ENCODE measurements around the gene APCDD1. TPM values are rescaled to one million over a fixed set of nuclear protein-coding genes. Genes with fewer than 3 reads are reported as not detected.
"Not testable (repeated sequence)": the region's sequence is repeated elsewhere in the genome, so short reads cannot be mapped to it uniquely, and the experiment has no call there.

Gene APCDD1
- total RNA-seq, 2 experiments from 2014 or later = not detected

- H3K27ac Mint-ChIP-seq = no peak overlapping the region
- no peaks in the 10 kb centered on the region for H3K27me3 Mint-ChIP-seq (ENCODE audit: low read depth)
- peaks cover 9% of the 10 kb centered on the region for H3K4me1 Mint-ChIP-seq (ENCODE audit: low read depth)
- DNase-seq = no peak
- no peaks in the 10 kb centered on the region for H3K36me3 Mint-ChIP-seq (ENCODE audit: low read depth)
- CTCF ChIA-PET = no interaction called here
- no peaks in the 10 kb centered on the region for H3K9me3 Mint-ChIP-seq
- intact Hi-C loops (cut with micrococcal nuclease) = no loop called here
- H3K4me3 Mint-ChIP-seq = no peak overlapping the region
These were observed 33.6 kb downstream of the APCDD1 start for GRCh38 chr18:10488017-10488416.

GRCh38 chr18:10490401-10491165 lies 36.1 kb downstream of the APCDD1 start:
- CTCF ChIA-PET = interaction anchor here (0.5 to 1.7 kb wide), 5 partner anchors 9 to 400 kb away, joined by 3 to 7 read pairs (median 6); no protein-coding TSS in a partner anchor
- Mint-ChIP-seq H3K27ac (no peak overlapping the region), H3K4me1 (ENCODE audit: low read depth) (peaks cover 9% of the 10 kb centered on the region), H3K4me3 (no peak overlapping the region), H3K36me3 (ENCODE audit: low read depth) (no peaks in the 10 kb centered on the region), H3K9me3 (no peaks in the 10 kb centered on the region), H3K27me3 (ENCODE audit: low read depth) (no peaks in the 10 kb centered on the region)
- intact Hi-C loops (cut with micrococcal nuclease) = loop anchor here (2.0 kb wide), 1 partner anchor 30 kb away; no protein-coding TSS in a partner anchor
- DNase-seq = peak; percentile 85

- peaks cover 5% of the 10 kb centered on the region for H3K27me3 Mint-ChIP-seq (ENCODE audit: low read depth)
- intact Hi-C loops (cut with micrococcal nuclease) = no loop called here
- no peak overlapping the region for H3K4me3 Mint-ChIP-seq
- peaks cover 2% of the 10 kb centered on the region for H3K9me3 Mint-ChIP-seq
- H3K36me3 Mint-ChIP-seq (ENCODE audit: low read depth) = no peaks in the 10 kb centered on the region
- H3K27ac Mint-ChIP-seq = no peak overlapping the region
- H3K4me1 Mint-ChIP-seq (ENCODE audit: low read depth) = peaks cover 8% of the 10 kb centered on the region
- no peak for DNase-seq
- CTCF ChIA-PET = no interaction called here
These were observed 41.5 kb downstream of the APCDD1 start for GRCh38 chr18:10495936-10496335.

GRCh38 chr18:10497206-10497749 lies 42.8 kb downstream of the APCDD1 start:
- intact Hi-C loops (cut with micrococcal nuclease) = no loop called here
- DNase-seq = no peak
- H3K27ac Mint-ChIP-seq = no peak overlapping the region
- no peak overlapping the region for H3K4me3 Mint-ChIP-seq
- H3K9me3 Mint-ChIP-seq = peaks cover 2% of the 10 kb centered on the region
- H3K36me3 Mint-ChIP-seq (ENCODE audit: low read depth) = no peaks in the 10 kb centered on the region
- CTCF ChIA-PET = interaction anchor here (1.1 kb wide), 1 partner anchor 12 kb away, joined by 3 read pairs; no protein-coding TSS in a partner anchor
- peaks cover 12% of the 10 kb centered on the region for H3K27me3 Mint-ChIP-seq (ENCODE audit: low read depth)
- H3K4me1 Mint-ChIP-seq (ENCODE audit: low read depth) = peaks cover 7% of the 10 kb centered on the region

- Mint-ChIP-seq H3K4me3 (no peak overlapping the region), H3K27ac (no peak overlapping the region), H3K27me3 (ENCODE audit: low read depth) (peaks cover 21% of the 10 kb centered on the region), H3K9me3 (peaks cover 2% of the 10 kb centered on the region), H3K36me3 (ENCODE audit: low read depth) (no peaks in the 10 kb centered on the region), H3K4me1 (ENCODE audit: low read depth) (peaks cover 7% of the 10 kb centered on the region)
- CTCF ChIA-PET = no interaction called here
- DNase-seq = peak; percentile 9
- intact Hi-C loops (cut with micrococcal nuclease) = no loop called here
These were observed 44.8 kb downstream of the APCDD1 start for GRCh38 chr18:10499230-10499629.

- Mint-ChIP-seq H3K4me3 (no peak overlapping the region), H3K27ac (no peak overlapping the region), H3K4me1 (ENCODE audit: low read depth) (peaks cover 7% of the 10 kb centered on the region), H3K9me3 (peaks cover 6% of the 10 kb centered on the region), H3K36me3 (ENCODE audit: low read depth) (peaks cover 3% of the 10 kb centered on the region), H3K27me3 (ENCODE audit: low read depth) (peaks cover 25% of the 10 kb centered on the region)
- no peak for DNase-seq
- CTCF ChIA-PET = interaction anchor here (0.6 kb wide), 1 partner anchor 147 kb away, joined by 3 read pairs; no protein-coding TSS in a partner anchor
- intact Hi-C loops (cut with micrococcal nuclease) = no loop called here
These were observed 45.6 kb downstream of the APCDD1 start for GRCh38 chr18:10500038-10500437.

- H3K27ac Mint-ChIP-seq = no peak overlapping the region
These were observed 50.3 kb downstream of the APCDD1 start for GRCh38 chr18:10504723-10505122.

GRCh38 chr18:10505892-10506291 lies 51.5 kb downstream of the APCDD1 start:
- peaks cover 24% of the 10 kb centered on the region for H3K27me3 Mint-ChIP-seq (ENCODE audit: low read depth)
- H3K27ac Mint-ChIP-seq; DNase-seq; H3K36me3 Mint-ChIP-seq (ENCODE audit: low read depth); CTCF ChIA-PET; H3K4me3 Mint-ChIP-seq; H3K4me1 Mint-ChIP-seq (ENCODE audit: low read depth); intact Hi-C loops (cut with micrococcal nuclease): not testable (repeated sequence)
- H3K9me3 Mint-ChIP-seq = peaks cover 14% of the 10 kb centered on the region

More at GRCh38 chr18:10504723-10505122, 50.3 kb downstream of the APCDD1 start:
- CTCF ChIA-PET = no interaction called here
- DNase-seq = no peak
- Mint-ChIP-seq H3K4me3 (no peak overlapping the region), H3K36me3 (ENCODE audit: low read depth) (peaks cover 3% of the 10 kb centered on the region), H3K4me1 (ENCODE audit: low read depth) (peaks cover 2% of the 10 kb centered on the region), H3K27me3 (ENCODE audit: low read depth) (peaks cover 24% of the 10 kb centered on the region), H3K9me3 (peaks cover 15% of the 10 kb centered on the region)
- intact Hi-C loops (cut with micrococcal nuclease) = no loop called here

- peaks cover 17% of the 10 kb centered on the region for H3K27me3 Mint-ChIP-seq (ENCODE audit: low read depth)
- CTCF ChIA-PET = no interaction called here
- H3K27ac Mint-ChIP-seq = no peak overlapping the region
These were observed 54.2 kb downstream of the APCDD1 start for GRCh38 chr18:10508591-10508990.

GRCh38 chr18:10511236-10511635 lies 56.8 kb downstream of the APCDD1 start:
- H3K27me3 Mint-ChIP-seq (ENCODE audit: low read depth) = peaks cover 15% of the 10 kb centered on the region
- no peaks in the 10 kb centered on the region for H3K4me1 Mint-ChIP-seq (ENCODE audit: low read depth)
- no peak overlapping the region for H3K27ac Mint-ChIP-seq
- H3K4me3 Mint-ChIP-seq = no peak overlapping the region
- no peak for DNase-seq
- intact Hi-C loops (cut with micrococcal nuclease) = no loop called here
- no peaks in the 10 kb centered on the region for H3K36me3 Mint-ChIP-seq (ENCODE audit: low read depth)
- CTCF ChIA-PET = no interaction called here
- H3K9me3 Mint-ChIP-seq = peaks cover 10% of the 10 kb centered on the region

More at GRCh38 chr18:10508591-10508990, 54.2 kb downstream of the APCDD1 start:
- no peak for DNase-seq
- H3K9me3 Mint-ChIP-seq = peaks cover 14% of the 10 kb centered on the region
- no peaks in the 10 kb centered on the region for H3K4me1 Mint-ChIP-seq (ENCODE audit: low read depth)
- intact Hi-C loops (cut with micrococcal nuclease) = no loop called here
- peaks cover 3% of the 10 kb centered on the region for H3K36me3 Mint-ChIP-seq (ENCODE audit: low read depth)
- H3K4me3 Mint-ChIP-seq = no peak overlapping the region

GRCh38 chr18:10514082-10514481 lies 59.6 kb downstream of the APCDD1 start:
- CTCF ChIA-PET = no interaction called here
- Mint-ChIP-seq H3K27ac (no peak overlapping the region), H3K27me3 (ENCODE audit: low read depth) (peaks cover 29% of the 10 kb centered on the region), H3K36me3 (ENCODE audit: low read depth) (no peaks in the 10 kb centered on the region), H3K4me1 (ENCODE audit: low read depth) (no peaks in the 10 kb centered on the region), H3K9me3 (no peaks in the 10 kb centered on the region), H3K4me3 (no peak overlapping the region)
- DNase-seq = no peak
- intact Hi-C loops (cut with micrococcal nuclease) = no loop called here

GRCh38 chr18:10514601-10515000 lies 60.2 kb downstream of the APCDD1 start:
- DNase-seq = no peak
- no peak overlapping the region for H3K4me3 Mint-ChIP-seq
- no peaks in the 10 kb centered on the region for H3K9me3 Mint-ChIP-seq
- H3K27me3 Mint-ChIP-seq (ENCODE audit: low read depth) = peaks cover 32% of the 10 kb centered on the region
- intact Hi-C loops (cut with micrococcal nuclease) = no loop called here
- H3K27ac Mint-ChIP-seq = no peak overlapping the region
- no peaks in the 10 kb centered on the region for H3K36me3 Mint-ChIP-seq (ENCODE audit: low read depth)
- CTCF ChIA-PET = interaction anchor here (0.9 kb wide), 1 partner anchor 474 kb away, joined by 3 read pairs; no protein-coding TSS in a partner anchor
- H3K4me1 Mint-ChIP-seq (ENCODE audit: low read depth) = no peaks in the 10 kb centered on the region

- no peaks in the 10 kb centered on the region for H3K9me3 Mint-ChIP-seq
- no peaks in the 10 kb centered on the region for H3K36me3 Mint-ChIP-seq (ENCODE audit: low read depth)
- H3K4me3 Mint-ChIP-seq = no peak overlapping the region
- peaks cover 4% of the 10 kb centered on the region for H3K4me1 Mint-ChIP-seq (ENCODE audit: low read depth)
- DNase-seq = no peak
- no peak overlapping the region for H3K27ac Mint-ChIP-seq
- CTCF ChIA-PET = interaction anchor here (0.9 kb wide), 1 partner anchor 475 kb away, joined by 3 read pairs; no protein-coding TSS in a partner anchor
- H3K27me3 Mint-ChIP-seq (ENCODE audit: low read depth) = peaks cover 31% of the 10 kb centered on the region
- intact Hi-C loops (cut with micrococcal nuclease) = no loop called here
These were observed 61.0 kb downstream of the APCDD1 start for GRCh38 chr18:10515456-10515855.
